Keratinocyte (primary cell): ENCODE results near the gene PLCH2. TPM values are rescaled to one million over a fixed set of nuclear protein-coding genes. Genes with fewer than 3 reads are reported as not detected.

Experiments used
- DNase-seq: peaks from one replicate; pipeline ENCODE4 v3.0.0-alpha.2; 2011; ENCODE audit warnings: low read depth, missing footprints, low spot score
- FAIRE-seq: peaks from 2 replicates; lab custom pipeline; 2011; peaks lifted over from hg19 to GRCh38; lab: Jason Lieb, UNC
- H2AFZ ChIP-seq: 2 replicates; pipeline ENCODE4 v1.6.0; 2012; ENCODE audit warnings: low read length, control low read depth, inconsistent platforms; ENCODE audit not compliant: control insufficient read depth
- H3K27ac ChIP-seq: 2 replicates; pipeline ENCODE4 v1.5.1; 2011; ENCODE audit warnings: low read length; ENCODE audit not compliant: control insufficient read depth, insufficient read depth
- H3K27me3 ChIP-seq: 3 replicates; pipeline ENCODE4 v1.6.0; 2011; ENCODE audit warnings: low read length; ENCODE audit not compliant: control insufficient read depth, insufficient read depth; ENCODE audit errors: extremely low read depth
- H3K36me3 ChIP-seq, 2 experiments: 2 replicates in 1 of 2; 3 replicates in 1 of 2; pipeline ENCODE4 v1.5.1; 2011; ENCODE audit warnings: low read length in 2 of 2, mild to moderate bottlenecking in 1 of 2; ENCODE audit not compliant: control insufficient read depth in 2 of 2, insufficient read depth in 2 of 2; ENCODE audit errors: extremely low read depth in 1 of 2
- H3K4me1 ChIP-seq: 3 replicates; pipeline ENCODE4 v1.5.1; 2011; ENCODE audit warnings: low read length; ENCODE audit not compliant: control insufficient read depth, insufficient read depth; ENCODE audit errors: extremely low read depth
- H3K4me2 ChIP-seq: 3 replicates; pipeline ENCODE4 v1.6.0; 2011; ENCODE audit warnings: low read depth, low read length; ENCODE audit not compliant: control insufficient read depth, insufficient read depth; ENCODE audit errors: extremely low read depth
- H3K4me3 ChIP-seq, 3 experiments: fragments of 200-600 bp in 1 of 3; sonication (generic) in 1 of 3; 2 replicates in 2 of 3; 3 replicates in 1 of 3; pipeline ENCODE4 v1.5.1; 2011 to 2016; ENCODE audit warnings: low read length in 3 of 3, mild to moderate bottlenecking in 3 of 3, control low read depth in 2 of 3, inconsistent platforms in 1 of 3, low read depth in 1 of 3, mixed read lengths in 1 of 3, mixed run types in 1 of 3, moderate library complexity in 1 of 3; ENCODE audit not compliant: control insufficient read depth in 2 of 3, insufficient read depth in 2 of 3; ENCODE audit errors: extremely low read depth in 1 of 3
- H3K79me2 ChIP-seq: 2 replicates; pipeline ENCODE4 v1.6.0; 2012; ENCODE audit warnings: low read length; ENCODE audit not compliant: control insufficient read depth, insufficient read depth
- H3K9ac ChIP-seq: 3 replicates; pipeline ENCODE4 v1.6.0; 2011; ENCODE audit warnings: low read length; ENCODE audit not compliant: control insufficient read depth, insufficient read depth; ENCODE audit errors: extremely low read depth
- H3K9me1 ChIP-seq: 3 replicates; pipeline ENCODE4 v1.6.0; 2011; ENCODE audit warnings: low read length; ENCODE audit not compliant: control insufficient read depth, insufficient read depth; ENCODE audit errors: extremely low read depth
- H3K9me3 ChIP-seq: 2 replicates; pipeline ENCODE4 v1.5.1; 2012; ENCODE audit warnings: low read depth, low read length; ENCODE audit not compliant: control insufficient read depth
- H4K20me1 ChIP-seq: 3 replicates; pipeline ENCODE4 v1.6.0; 2011; ENCODE audit warnings: low read length; ENCODE audit not compliant: control insufficient read depth, insufficient read depth; ENCODE audit errors: extremely low read depth
- EZH2 ChIP-seq: IDR thresholded peaks from one replicate; pipeline ENCODE4 v1.6.1; 2012; ENCODE audit warnings: inconsistent platforms, mild to moderate bottlenecking, low read length, moderate library complexity
- dilution Hi-C: fragments of 300-500 bp; cut with MboI; formaldehyde crosslinking; loops from one replicate; pipeline ENCODE4 v1.7.0; 2020; ENCODE audit warnings: low sequenced_read_pairs; ENCODE audit not compliant: extremely low pct_ligation_motif_present
- polyA plus RNA-seq, 5 experiments: library from polyadenylated mRNA; depleted of rRNA in 3 of 5; stranded (reverse) in 3 of 5; stranded (forward) in 1 of 5; unstranded in 1 of 5; fragments of >200 nt; gene quantifications; 1 replicate in 1 of 5; 2 replicates in 3 of 5; 3 replicates in 1 of 5; pipeline versions ENCODE4 v1.2.1 to v1.2.3, GENCODE V29; 2011 to 2012; ENCODE audit warnings: missing spikeins in 2 of 5, low read depth in 1 of 5, low replicate concordance in 1 of 5
- TF ChIP-seq, protein P1 (sequence below), 3 experiments: IDR thresholded peaks in 1 of 3; conservative IDR thresholded peaks in 1 of 3; optimal IDR thresholded peaks in 1 of 3; 2 replicates in 2 of 3; 3 replicates in 1 of 3; pipeline versions ENCODE3 to v1.5.1; 2011; ENCODE audit warnings: low read length in 3 of 3, mild to moderate bottlenecking in 3 of 3, moderate library complexity in 2 of 3, control low read depth in 1 of 3, inconsistent platforms in 1 of 3; ENCODE audit not compliant: insufficient read depth in 2 of 3; ENCODE audit errors: extremely low read depth in 1 of 3

The PLCH2 gene
- polyA plus RNA-seq, 1 donor (not counting 4 experiments of a cell fraction or from before 2014, with no cell fraction given): 57.4 TPM

GRCh38 chr1:2495026-2495425, 18.9 kb downstream of the PLCH2 start:
- TF ChIP-seq EZH2: no peak
- TF ChIP-seq, protein P1, sequence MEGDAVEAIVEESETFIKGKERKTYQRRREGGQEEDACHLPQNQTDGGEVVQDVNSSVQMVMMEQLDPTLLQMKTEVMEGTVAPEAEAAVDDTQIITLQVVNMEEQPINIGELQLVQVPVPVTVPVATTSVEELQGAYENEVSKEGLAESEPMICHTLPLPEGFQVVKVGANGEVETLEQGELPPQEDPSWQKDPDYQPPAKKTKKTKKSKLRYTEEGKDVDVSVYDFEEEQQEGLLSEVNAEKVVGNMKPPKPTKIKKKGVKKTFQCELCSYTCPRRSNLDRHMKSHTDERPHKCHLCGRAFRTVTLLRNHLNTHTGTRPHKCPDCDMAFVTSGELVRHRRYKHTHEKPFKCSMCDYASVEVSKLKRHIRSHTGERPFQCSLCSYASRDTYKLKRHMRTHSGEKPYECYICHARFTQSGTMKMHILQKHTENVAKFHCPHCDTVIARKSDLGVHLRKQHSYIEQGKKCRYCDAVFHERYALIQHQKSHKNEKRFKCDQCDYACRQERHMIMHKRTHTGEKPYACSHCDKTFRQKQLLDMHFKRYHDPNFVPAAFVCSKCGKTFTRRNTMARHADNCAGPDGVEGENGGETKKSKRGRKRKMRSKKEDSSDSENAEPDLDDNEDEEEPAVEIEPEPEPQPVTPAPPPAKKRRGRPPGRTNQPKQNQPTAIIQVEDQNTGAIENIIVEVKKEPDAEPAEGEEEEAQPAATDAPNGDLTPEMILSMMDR (optimal IDR thresholded peaks at IDR 0.05 in 1 of 3, IDR thresholded peaks at IDR 0.05 in 1 of 3, conservative IDR thresholded peaks at IDR 0.05 in 1 of 3; ENCODE audit: extremely low read depth in 1 of 3, insufficient read depth in 2 of 3, low read length in 3 of 3): no peak
- no peak overlapping the region for H3K27ac ChIP-seq
- no peaks in the 10 kb centered on the region for H3K27me3 ChIP-seq
- no peaks in the 10 kb centered on the region for H3K79me2 ChIP-seq
- H3K9me3 ChIP-seq: no peaks in the 10 kb centered on the region
- H3K9ac ChIP-seq: no peak overlapping the region
- no peak overlapping the region for H3K4me3 ChIP-seq
- H2AFZ ChIP-seq: no peak overlapping the region
- peaks cover 7% of the 10 kb centered on the region for H4K20me1 ChIP-seq
- H3K9me1 ChIP-seq: no peaks in the 10 kb centered on the region
- dilution Hi-C loops: no loop called here
- peaks cover 17% of the 10 kb centered on the region for H3K4me1 ChIP-seq
- no peak overlapping the region for H3K4me2 ChIP-seq
- H3K36me3 ChIP-seq: peaks cover 13 to 37% of the 10 kb centered on the region in 2 experiments
- no peak for FAIRE-seq
- DNase-seq: no peak

- H3K79me2 ChIP-seq: no peaks in the 10 kb centered on the region
- dilution Hi-C loops: no loop called here
- H3K27me3 ChIP-seq: no peaks in the 10 kb centered on the region
- H3K9ac ChIP-seq: no peak overlapping the region
- FAIRE-seq (no peak), DNase-seq (no peak)
- no peak overlapping the region for H2AFZ ChIP-seq
- no peak overlapping the region for H3K4me2 ChIP-seq
- peaks cover 7% of the 10 kb centered on the region for H4K20me1 ChIP-seq
- H3K4me3 ChIP-seq: no peak overlapping the region
- no peak for TF ChIP-seq EZH2
- TF ChIP-seq, protein P1 (optimal IDR thresholded peaks at IDR 0.05 in 1 of 3, IDR thresholded peaks at IDR 0.05 in 1 of 3, conservative IDR thresholded peaks at IDR 0.05 in 1 of 3; ENCODE audit: extremely low read depth in 1 of 3, insufficient read depth in 2 of 3, low read length in 3 of 3): no peak
- peaks cover 17% of the 10 kb centered on the region for H3K4me1 ChIP-seq
- no peaks in the 10 kb centered on the region for H3K9me1 ChIP-seq
- no peak overlapping the region for H3K27ac ChIP-seq
- peaks cover 13 to 36% of the 10 kb centered on the region in 2 experiments for H3K36me3 ChIP-seq
- H3K9me3 ChIP-seq: no peaks in the 10 kb centered on the region
These were observed 19.5 kb downstream of the PLCH2 start for GRCh38 chr1:2495546-2495945.
